NCI-H510A treated with DMSO at 0.1 percent for 48 hours (cell line): ENCODE results near the gene WDR26.
A peak's percentile ranks its signal among the peaks of the same experiment; 100 is the strongest.
"Not testable (repeated sequence)": the region's sequence is repeated elsewhere in the genome, so short reads cannot be mapped to it uniquely, and the experiment has no call there.

ENCODE experiments used
- DNase-seq: peaks from one replicate; lab custom pipeline; 2025; lab: John Stamatoyannopoulos, UW

The WDR26 gene

GRCh38 chr1:224434691-224435317 is at the start of gene WDR26:
Gene WDR26 (minus strand): TSS chr1:224434797.
- DNase-seq: peak; percentile 60

GRCh38 chr1:224483206-224483605 is 48.6 kb upstream of the WDR26 start:
- not testable (repeated sequence) for DNase-seq

GRCh38 chr1:224482619-224483018 is 48.0 kb upstream of the WDR26 start:
- no peak for DNase-seq

GRCh38 chr1:224481601-224482000 is 47.0 kb upstream of the WDR26 start:
- no peak for DNase-seq

GRCh38 chr1:224480888-224481459 is 46.4 kb upstream of the WDR26 start:
- not testable (repeated sequence) for DNase-seq

- not testable (repeated sequence) for DNase-seq
Measured at GRCh38 chr1:224480200-224480599, 45.6 kb upstream of the WDR26 start.

- DNase-seq: no peak
Measured at GRCh38 chr1:224472806-224473205, 38.2 kb upstream of the WDR26 start.

- no peak for DNase-seq
Measured at GRCh38 chr1:224466154-224466553, 31.6 kb upstream of the WDR26 start.

GRCh38 chr1:224459966-224460365 is 25.4 kb upstream of the WDR26 start:
- DNase-seq: no peak

- no peak for DNase-seq
Measured at GRCh38 chr1:224458996-224459395, 24.4 kb upstream of the WDR26 start.

- no peak for DNase-seq
Measured at GRCh38 chr1:224458296-224458695, 23.7 kb upstream of the WDR26 start.

- DNase-seq: no peak
Measured at GRCh38 chr1:224457782-224458144, 23.2 kb upstream of the WDR26 start.

GRCh38 chr1:224456637-224456953 is 22.0 kb upstream of the WDR26 start:
- DNase-seq: no peak

GRCh38 chr1:224454402-224455055 is 19.9 kb upstream of the WDR26 start:
- DNase-seq: peak; percentile 82

GRCh38 chr1:224450561-224451350 is 16.2 kb upstream of the WDR26 start:
- DNase-seq: no peak

GRCh38 chr1:224450159-224450558 is 15.6 kb upstream of the WDR26 start:
- DNase-seq: no peak

- no peak for DNase-seq
Measured at GRCh38 chr1:224448453-224449017, 13.9 kb upstream of the WDR26 start.

GRCh38 chr1:224447971-224448370 is 13.4 kb upstream of the WDR26 start:
- no peak for DNase-seq

GRCh38 chr1:224447251-224447650 is 12.7 kb upstream of the WDR26 start:
- DNase-seq: no peak

- no peak for DNase-seq
Measured at GRCh38 chr1:224438989-224439388, 4.4 kb upstream of the WDR26 start.

- no peak for DNase-seq
Measured at GRCh38 chr1:224435999-224436398, 1.4 kb upstream of the WDR26 start.

- DNase-seq: no peak
Measured at GRCh38 chr1:224435318-224435763, 744 bp upstream of the WDR26 start.
